GM12865 (cell line): ENCODE results near the gene VPS25.
A peak's percentile ranks its signal among the peaks of the same experiment; 100 is the strongest.

Source experiments
- DNase-seq: peaks from one replicate; pipeline ENCODE4 v3.0.0; 2010; ENCODE audit warnings: low read depth
- H3K4me3 ChIP-seq: 2 replicates; pipeline ENCODE4 v1.5.1; 2011; ENCODE audit warnings: mild to moderate bottlenecking, low read depth, low read length, control low read depth
- TF ChIP-seq, protein P1 (sequence below): IDR thresholded peaks from 2 replicates; pipeline ENCODE4 v1.5.1; 2011; ENCODE audit warnings: low read length, control low read depth, low read depth, inconsistent platforms; ENCODE audit not compliant: insufficient read depth; ENCODE audit errors: missing control alignments

VPS25 gene

DNA sequence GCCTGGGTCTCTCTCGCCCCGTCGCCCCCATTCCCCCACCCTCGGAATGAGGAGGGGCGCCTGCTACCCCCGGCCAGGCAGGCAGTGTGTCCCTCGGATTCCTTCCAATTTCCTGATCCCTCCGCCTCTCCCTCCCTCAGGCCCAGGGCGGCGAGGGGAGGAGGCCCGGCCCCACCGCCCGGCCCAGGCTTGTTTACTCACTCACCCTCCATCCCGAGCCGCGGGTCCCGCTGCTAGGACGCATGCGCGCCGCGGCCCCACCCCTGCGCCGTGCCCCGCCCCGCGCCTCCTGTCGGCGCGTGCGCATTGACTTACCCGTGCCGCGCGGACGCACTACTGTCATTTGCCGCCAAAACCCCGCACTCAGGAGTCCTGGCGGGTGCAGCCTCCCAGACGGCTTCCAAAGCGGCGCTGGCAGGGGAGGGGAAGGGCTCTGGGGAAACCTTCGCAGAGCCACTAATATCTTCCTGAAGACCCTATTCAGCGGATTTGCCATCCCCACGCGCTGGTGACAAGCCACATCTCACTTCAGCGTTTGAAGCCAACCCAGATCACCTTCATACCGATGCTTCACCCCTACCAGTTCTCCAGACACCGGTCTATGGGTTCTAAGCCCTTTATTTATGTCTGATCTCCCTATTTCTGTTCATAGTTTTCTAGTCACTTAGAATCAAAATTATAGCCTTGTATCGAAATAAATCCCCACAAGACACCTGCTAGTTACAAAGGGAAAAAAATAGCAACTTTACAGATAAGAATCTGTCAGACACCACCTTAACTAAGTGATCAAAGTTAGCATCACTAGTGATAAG lies 28.2 kb upstream of the VPS25 start, which contains the start of gene EZH1:
Gene EZH1, minus strand, starts transcription at position 235 of the 812 bp plus-strand sequence. CDS start 16,099 bp downstream, outside the sequence.
- peak; percentile 96 for DNase-seq
- TF ChIP-seq, protein P1, sequence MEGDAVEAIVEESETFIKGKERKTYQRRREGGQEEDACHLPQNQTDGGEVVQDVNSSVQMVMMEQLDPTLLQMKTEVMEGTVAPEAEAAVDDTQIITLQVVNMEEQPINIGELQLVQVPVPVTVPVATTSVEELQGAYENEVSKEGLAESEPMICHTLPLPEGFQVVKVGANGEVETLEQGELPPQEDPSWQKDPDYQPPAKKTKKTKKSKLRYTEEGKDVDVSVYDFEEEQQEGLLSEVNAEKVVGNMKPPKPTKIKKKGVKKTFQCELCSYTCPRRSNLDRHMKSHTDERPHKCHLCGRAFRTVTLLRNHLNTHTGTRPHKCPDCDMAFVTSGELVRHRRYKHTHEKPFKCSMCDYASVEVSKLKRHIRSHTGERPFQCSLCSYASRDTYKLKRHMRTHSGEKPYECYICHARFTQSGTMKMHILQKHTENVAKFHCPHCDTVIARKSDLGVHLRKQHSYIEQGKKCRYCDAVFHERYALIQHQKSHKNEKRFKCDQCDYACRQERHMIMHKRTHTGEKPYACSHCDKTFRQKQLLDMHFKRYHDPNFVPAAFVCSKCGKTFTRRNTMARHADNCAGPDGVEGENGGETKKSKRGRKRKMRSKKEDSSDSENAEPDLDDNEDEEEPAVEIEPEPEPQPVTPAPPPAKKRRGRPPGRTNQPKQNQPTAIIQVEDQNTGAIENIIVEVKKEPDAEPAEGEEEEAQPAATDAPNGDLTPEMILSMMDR, result no peak
- H3K4me3 ChIP-seq, result peak within 1 kb of the TSS; percentile 77

DNA sequence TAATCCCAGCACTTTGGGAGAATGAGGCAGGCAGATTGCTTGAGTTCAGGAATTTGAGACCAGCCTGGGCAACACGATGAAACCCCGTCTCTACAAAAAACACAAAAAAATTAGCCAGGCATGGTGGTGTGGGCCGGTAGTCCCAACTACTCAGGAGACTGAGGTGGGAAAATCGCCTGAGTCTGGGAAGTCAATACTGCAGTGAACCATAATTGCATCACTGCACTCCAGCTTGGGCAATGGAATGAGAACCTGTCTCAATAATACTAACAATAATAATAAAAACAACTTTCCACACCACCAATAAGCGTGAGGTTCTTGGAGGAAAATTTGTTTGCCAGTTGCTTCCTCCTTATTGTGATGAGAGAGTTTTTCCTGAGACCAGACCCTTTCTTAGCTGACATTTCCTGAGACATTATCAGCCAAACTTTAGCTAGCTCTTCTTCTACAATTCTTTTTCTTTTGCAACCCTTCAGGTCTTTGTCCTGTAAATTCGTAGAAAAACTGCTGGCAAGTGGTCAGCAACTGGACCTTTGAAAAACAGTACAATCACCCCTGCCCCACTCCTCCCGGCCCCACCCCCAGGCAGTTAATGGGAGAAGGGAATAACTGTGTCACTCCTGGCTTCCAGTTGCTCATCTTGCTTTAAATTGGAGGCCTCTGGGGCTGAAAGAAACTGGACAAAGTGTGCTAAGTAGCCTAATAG lies 24.9 kb upstream of the VPS25 start:
- TF ChIP-seq, protein P1, result no peak
- DNase-seq, result no peak
- no peak overlapping the region for H3K4me3 ChIP-seq

DNA sequence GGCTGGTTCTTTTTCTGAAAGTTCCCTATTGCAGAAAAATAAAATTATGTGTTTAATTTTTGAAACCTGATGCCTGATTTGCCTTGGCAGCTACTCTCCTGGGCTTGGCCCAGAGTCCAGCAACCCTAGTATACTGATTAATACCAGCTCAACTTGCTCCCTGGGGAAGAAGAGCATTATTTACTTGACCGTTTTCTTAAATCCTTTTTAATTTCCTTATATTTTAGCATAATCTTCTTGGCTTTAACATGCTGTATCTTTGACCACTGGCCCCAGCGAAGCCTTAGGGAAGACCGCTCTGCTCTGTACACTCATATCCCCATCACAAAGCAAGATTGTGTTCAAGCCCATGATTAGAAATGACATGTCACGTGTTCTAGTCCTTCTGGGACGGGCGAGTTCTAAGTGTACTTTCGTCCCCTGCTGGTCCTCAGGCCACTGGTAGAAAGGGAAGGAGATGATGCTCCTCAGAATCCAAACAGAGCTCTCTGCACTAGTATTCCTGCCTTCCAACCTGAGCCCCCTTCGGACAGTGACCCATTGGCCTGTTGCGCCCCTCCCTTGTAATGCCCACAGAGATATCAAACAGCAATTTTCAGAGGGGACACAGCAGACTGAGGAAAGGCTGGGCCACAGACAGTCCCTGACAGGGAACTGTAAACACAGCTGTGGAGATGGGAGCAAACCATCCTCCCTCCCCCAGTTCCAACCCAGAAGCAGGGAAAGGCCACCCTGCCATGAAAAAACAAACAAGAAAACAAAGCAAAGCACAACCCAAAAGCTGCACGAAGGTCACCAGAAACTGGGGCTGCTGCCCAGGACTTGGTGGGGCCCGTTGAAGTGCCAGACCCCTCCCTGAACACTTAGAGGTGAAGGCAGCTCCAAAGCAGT lies 24.1 kb upstream of the VPS25 start:
- DNase-seq, result no peak
- TF ChIP-seq, protein P1, result no peak
- no peak overlapping the region for H3K4me3 ChIP-seq

DNA sequence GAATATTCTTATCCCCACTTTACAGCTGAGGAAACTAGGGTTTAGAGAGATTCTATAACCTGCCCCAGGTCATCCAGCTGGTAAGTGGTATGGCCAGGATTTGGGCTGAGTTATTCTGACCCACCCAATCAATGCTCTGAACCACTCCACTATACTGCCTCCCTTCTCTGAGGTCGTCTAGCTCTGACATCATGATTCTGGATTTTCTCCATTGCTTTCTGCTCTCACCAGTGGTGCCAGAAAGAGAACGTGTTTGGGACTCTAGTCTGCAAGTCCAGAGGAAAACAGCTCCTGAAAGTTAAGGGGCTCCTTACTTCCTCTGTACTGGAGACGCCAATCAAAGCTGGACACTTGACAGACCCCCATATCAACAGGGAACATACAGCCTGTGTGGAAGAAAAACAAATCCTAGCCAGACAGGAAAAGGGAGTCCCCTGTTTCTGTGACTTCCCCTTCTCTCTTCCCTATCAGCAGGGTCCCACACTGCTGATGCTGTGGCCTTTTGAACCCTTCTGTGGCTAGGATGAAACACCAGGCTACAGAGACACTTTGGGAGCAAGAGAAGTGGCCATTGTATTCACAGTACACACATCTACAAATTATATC lies 22.4 kb upstream of the VPS25 start:
- TF ChIP-seq, protein P1, result no peak
- no peak overlapping the region for H3K4me3 ChIP-seq
- no peak for DNase-seq

DNA sequence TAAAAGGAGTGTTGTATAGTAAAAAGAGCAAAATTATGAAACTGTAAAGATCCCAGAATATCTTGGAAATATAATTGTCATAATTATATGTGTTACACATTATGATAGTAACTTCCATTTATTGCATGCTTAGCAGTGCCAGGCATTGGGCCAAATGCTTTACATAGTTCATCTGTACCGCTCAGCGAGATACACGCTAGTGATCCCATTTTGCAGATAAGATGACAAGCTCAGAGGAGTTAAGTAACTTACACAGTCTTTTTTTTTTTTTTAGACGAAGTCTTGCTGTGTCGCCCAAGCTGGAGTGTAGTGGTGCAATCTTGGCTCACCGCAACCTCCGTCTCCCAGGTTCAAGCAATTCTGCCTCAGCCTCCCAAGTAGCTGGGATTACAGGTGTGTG lies 21.6 kb upstream of the VPS25 start:
- TF ChIP-seq, protein P1, result no peak
- no peak for DNase-seq
- H3K4me3 ChIP-seq, result no peak overlapping the region

DNA sequence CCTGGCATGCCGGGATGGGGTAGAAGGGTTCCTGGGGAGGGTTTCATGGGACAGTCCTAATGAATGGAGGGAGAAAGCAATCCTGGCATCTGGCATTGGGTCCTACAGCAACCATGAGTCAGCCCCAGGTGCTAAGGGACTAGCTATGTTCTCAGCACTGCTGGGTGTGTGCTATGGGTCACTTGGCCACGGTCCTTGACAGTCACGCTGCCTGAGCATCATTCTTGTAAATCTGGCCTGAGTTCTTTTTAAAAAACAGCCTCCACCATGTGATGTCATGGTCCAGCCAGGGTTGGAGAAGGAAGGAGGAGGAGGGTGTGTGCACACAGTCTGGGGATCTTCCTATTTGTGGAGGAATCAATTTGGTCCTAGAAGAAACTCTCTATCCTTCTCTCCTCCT lies 18.5 kb upstream of the VPS25 start:
- no peak for DNase-seq
- no peak overlapping the region for H3K4me3 ChIP-seq
- TF ChIP-seq, protein P1, result no peak
